Sigmoid colon (tissue), 4 donors: Measurements from ENCODE around the gene LPAR1.

Experiments used
- CTCF ChIP-seq, 4 experiments: fragments of 450-650 bp in 3 of 4; fragments of 200-600 bp in 1 of 4; IDR thresholded peaks; one replicate each; pipeline ENCODE4 v1.5.1; 2016 to 2019; ENCODE audit warnings: antibody characterized with exemption in 4 of 4, mild to moderate bottlenecking in 3 of 4, moderate library complexity in 2 of 4
- EP300 ChIP-seq, 4 donors: sonication (generic); formaldehyde crosslinking; IDR thresholded peaks; one replicate each; pipeline ENCODE4 v1.6.1; 2017; ENCODE audit warnings: antibody characterized with exemption in 4 of 4
- POLR2A ChIP-seq, 2 donors: fragments of 450-650 bp; IDR thresholded peaks; one replicate each; pipeline ENCODE4 v1.6.1; 2016; ENCODE audit warnings: antibody characterized with exemption in 2 of 2, mild to moderate bottlenecking in 2 of 2, moderate library complexity in 2 of 2
- POLR2AphosphoS5 ChIP-seq, 4 donors: sonication (generic); formaldehyde crosslinking; IDR thresholded peaks; one replicate each; pipeline ENCODE4 v1.6.1; 2017; ENCODE audit warnings: antibody characterized with exemption in 4 of 4

GRCh38 chr9:111003182-111003581, 35.1 kb downstream of the LPAR1 start:
- no peak for TF ChIP-seq EP300 (IDR thresholded peaks at IDR 0.05)
- TF ChIP-seq POLR2A (IDR thresholded peaks at IDR 0.05), result no peak
- TF ChIP-seq POLR2AphosphoS5 (IDR thresholded peaks at IDR 0.05), result no peak
- TF ChIP-seq CTCF (IDR thresholded peaks at IDR 0.05), result no peak
